Calu3 (cell line): Measurements from ENCODE around the gene MICAL3. TPM values are rescaled to one million over a fixed set of nuclear protein-coding genes. Genes with fewer than 3 reads are reported as not detected.
"Not testable (repeated sequence)": the region's sequence is repeated elsewhere in the genome, so short reads cannot be mapped to it uniquely, and the experiment has no call there.

Experiments used
- BruUV-seq: library from RNA; stranded (reverse); fragments of 400-500 nt; replicated peaks from 2 replicates; lab custom pipeline; 2021; lab: Mats Ljungman, UMichigan
- CTCF ChIA-PET: fragments of 300-600 bp; sonication (Branson Sonifier 250); formaldehyde crosslinking; loops from one replicate; lab custom pipeline; 2022; ENCODE audit warnings: antibody characterized with exemption; lab: Charles Lee
- DNase-seq: peaks from one replicate; pipeline ENCODE4 v3.0.0; 2022
- H3K27ac Mint-ChIP-seq: one replicate; pipeline ENCODE4 v1.8.0; 2022; ENCODE audit warnings: mixed read lengths; ENCODE audit not compliant: unreplicated experiment
- H3K27me3 Mint-ChIP-seq: one replicate; pipeline ENCODE4 v1.8.0; 2022; ENCODE audit warnings: mixed read lengths; ENCODE audit not compliant: unreplicated experiment
- H3K36me3 Mint-ChIP-seq: one replicate; pipeline ENCODE4 v1.8.0; 2022; ENCODE audit warnings: mild to moderate bottlenecking, moderate library complexity, mixed read lengths; ENCODE audit not compliant: insufficient read depth, unreplicated experiment
- H3K4me1 Mint-ChIP-seq: one replicate; pipeline ENCODE4 v1.8.0; 2022; ENCODE audit warnings: mild to moderate bottlenecking, low read depth, mixed read lengths; ENCODE audit not compliant: unreplicated experiment
- H3K4me3 Mint-ChIP-seq: one replicate; pipeline ENCODE4 v1.8.0; 2022; ENCODE audit warnings: mild to moderate bottlenecking, low read depth, moderate library complexity, mixed read lengths; ENCODE audit not compliant: unreplicated experiment
- H3K9me3 Mint-ChIP-seq: one replicate; pipeline ENCODE4 v1.8.0; 2022; ENCODE audit warnings: low read depth, mixed read lengths; ENCODE audit not compliant: unreplicated experiment
- CTCF ChIP-seq: fragments of 200-600 bp; IDR thresholded peaks from one replicate; pipeline ENCODE4 v1.8.0; 2022; ENCODE audit warnings: antibody characterized with exemption; ENCODE audit not compliant: unreplicated experiment
- intact Hi-C: fragments of 100-400 bp; cut with micrococcal nuclease; formaldehyde crosslinking; loops from one replicate; pipeline ENCODE4 v1.10.0; 2022; ENCODE audit not compliant: unreplicated experiment
- total RNA-seq: library from RNA; stranded (reverse); gene quantifications from 2 replicates; pipeline ENCODE4 v1.2.3, GENCODE V29; 2022

MICAL3 gene
- total RNA-seq, 1 experiment from 2014 or later, result 60.6 TPM

DNA sequence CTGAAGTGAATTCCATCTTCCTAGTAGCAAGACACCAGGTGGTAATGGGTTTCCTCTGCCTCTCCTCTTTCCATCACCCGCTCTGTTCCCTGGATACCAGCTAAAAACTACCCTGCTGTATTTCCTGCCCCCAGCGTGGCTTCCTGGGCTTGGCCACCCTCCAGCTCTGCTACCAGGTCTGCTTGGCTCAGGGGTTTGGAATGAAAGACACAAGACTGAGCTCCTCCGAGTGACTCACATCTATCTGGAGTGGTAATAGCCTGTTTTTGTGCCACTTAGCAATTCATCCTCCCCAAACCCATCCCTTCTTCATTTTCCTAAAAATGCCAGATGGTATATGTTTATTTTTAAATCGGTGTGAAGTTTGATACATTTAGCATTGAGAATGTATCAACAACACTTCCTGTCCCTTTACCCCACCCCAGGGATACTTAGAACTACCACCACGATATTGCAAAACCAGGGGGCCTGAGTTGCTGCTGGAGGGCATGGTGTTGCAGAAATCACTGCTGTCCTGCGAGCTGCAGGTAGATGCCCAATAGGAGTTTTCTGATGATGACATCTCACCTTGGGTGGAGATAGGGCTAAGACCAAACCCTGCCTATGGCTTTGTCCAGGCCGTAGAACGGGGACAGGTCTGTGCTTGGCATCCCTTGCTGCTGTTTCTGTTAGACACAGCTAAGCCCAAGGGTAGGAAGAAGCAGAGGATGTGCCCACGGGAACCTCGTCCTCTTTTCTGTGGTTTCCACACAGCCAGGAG is 7.5 kb upstream of the MICAL3 start:
- intact Hi-C loops, result loop anchor here (2.0 to 5.0 kb wide), 2 partner anchors 25 to 45 kb away; partner anchors contain the start of gene PEX26
- Mint-ChIP-seq H3K4me3 (no peak overlapping the region), H3K9me3 (no peaks in the 10 kb centered on the region), H3K27me3 (no peaks in the 10 kb centered on the region), H3K27ac (peak overlapping the region; percentile 41), H3K4me1 (peaks cover 51% of the 10 kb centered on the region), H3K36me3 (peaks cover 5% of the 10 kb centered on the region)
- peak; percentile 87 for DNase-seq
- no TSS peak for BruUV-seq
- no peak for TF ChIP-seq CTCF
- CTCF ChIA-PET, result interaction anchor here (0.6 to 1.8 kb wide), 8 partner anchors 10 to 46 kb away, joined by 3 to 10 read pairs (median 5); partner anchors contain the start of gene PEX26

DNA sequence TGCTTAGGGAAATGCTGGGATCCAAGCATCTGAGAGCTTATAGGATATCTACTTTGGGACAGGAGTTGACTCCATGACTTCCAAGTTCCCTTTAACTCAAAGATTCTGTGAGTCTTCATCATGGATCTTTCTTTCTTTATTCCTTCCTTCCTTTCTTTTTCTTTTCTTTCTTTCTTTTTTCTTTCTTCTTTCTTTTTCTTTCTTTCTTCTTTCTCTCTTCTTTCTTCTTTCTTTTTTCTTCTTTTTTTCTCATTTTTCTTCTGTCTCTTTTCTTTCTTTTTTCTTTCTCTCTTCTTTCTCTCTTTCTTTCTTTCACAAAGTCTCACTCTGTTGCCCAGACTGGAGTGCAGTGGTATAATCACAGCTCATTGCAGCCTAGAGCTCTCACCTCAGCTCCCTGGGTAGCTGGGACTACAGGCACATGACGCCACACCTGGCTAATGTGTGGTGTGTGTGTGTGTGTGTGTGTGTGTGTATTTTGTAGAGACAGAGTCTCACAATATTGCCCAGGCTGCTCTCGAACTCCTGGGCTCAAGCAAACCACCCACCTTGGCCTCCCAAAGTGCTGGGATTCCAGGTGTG is 5.4 kb upstream of the MICAL3 start:
- Mint-ChIP-seq H3K27me3 (no peaks in the 10 kb centered on the region), H3K4me1 (peaks cover 43% of the 10 kb centered on the region), H3K9me3 (no peaks in the 10 kb centered on the region), H3K36me3 (peaks cover 5% of the 10 kb centered on the region), H3K27ac (no peak overlapping the region), H3K4me3 (no peak overlapping the region)
- intact Hi-C loops, result loop anchor here (5.0 kb wide), 1 partner anchor 48 kb away; the partner anchor contains the start of gene PEX26
- CTCF ChIA-PET, result interaction anchor here (0.6 kb wide), 1 partner anchor 31 kb away, joined by 6 read pairs; no protein-coding TSS in a partner anchor
- no TSS peak for BruUV-seq
- no peak for DNase-seq
- TF ChIP-seq CTCF, result no peak

DNA sequence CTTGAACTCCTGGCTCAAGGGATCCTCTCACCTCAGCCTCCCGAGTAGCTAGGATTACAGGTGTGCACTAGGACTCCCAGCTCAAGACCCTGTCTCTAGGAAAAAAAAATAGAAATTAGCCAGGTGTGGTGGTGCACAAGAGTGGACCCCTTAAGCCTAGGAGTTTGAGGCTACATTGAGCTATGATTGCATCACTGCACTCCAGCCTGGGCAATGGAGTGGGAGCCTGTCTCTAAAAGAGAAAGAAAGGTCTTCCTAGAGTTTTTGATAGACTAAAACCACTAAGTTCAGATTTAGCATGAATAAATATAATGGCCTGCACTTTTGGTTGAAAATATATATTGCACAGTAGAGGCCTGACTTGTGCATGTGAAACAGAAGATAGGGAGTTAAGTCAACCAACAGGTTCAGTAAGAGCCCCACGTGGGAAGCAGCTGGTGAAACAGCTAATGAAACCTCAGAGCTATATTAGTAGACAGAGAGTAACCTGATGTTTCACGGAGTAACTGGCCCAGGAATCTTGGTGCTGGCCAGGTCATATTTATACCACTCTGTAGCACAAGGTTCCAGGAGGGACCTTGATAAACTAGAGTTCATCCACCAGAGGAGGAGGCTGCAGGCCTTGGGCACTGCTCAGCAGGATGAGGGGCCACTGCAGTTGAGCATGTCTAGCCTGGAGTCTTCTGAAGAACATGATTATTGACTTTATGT is 4.6 kb upstream of the MICAL3 start:
- H3K4me3 Mint-ChIP-seq, result no peak overlapping the region
- H3K27me3 Mint-ChIP-seq, result no peaks in the 10 kb centered on the region
- H3K27ac Mint-ChIP-seq, result peak overlapping the region; percentile 12
- peaks cover 49% of the 10 kb centered on the region for H3K4me1 Mint-ChIP-seq
- no peak for DNase-seq
- H3K36me3 Mint-ChIP-seq, result peaks cover 9% of the 10 kb centered on the region
- no TSS peak for BruUV-seq
- no peaks in the 10 kb centered on the region for H3K9me3 Mint-ChIP-seq
- CTCF ChIA-PET, result interaction anchor here (0.6 to 1.5 kb wide), 2 partner anchors 47 to 698 kb away, joined by 6 to 8 read pairs; no protein-coding TSS in a partner anchor
- intact Hi-C loops, result no loop called here
- TF ChIP-seq CTCF, result no peak

DNA sequence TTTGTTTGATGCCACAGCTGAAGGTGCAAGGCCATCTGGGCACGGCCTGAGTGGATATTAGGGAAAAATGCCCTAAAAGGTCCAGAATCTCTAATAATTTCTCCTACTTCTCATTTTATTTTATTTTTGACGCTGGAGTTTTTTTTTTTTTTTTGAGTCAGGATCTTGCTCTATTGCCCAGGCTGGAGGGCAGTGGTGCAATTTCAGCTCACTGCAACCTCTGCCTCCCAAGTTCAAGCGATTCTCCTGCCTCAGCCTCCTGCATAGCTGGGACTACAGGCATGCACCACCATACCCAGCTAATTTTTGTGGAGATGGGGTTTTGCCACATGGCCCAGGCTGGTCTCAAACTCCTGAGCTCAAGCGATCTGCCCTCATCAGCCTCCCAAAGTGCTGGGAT is 1.5 kb upstream of the MICAL3 start:
- H3K4me1 Mint-ChIP-seq, result peaks cover 34% of the 10 kb centered on the region
- BruUV-seq, H3K4me3 Mint-ChIP-seq, H3K27me3 Mint-ChIP-seq, DNase-seq, intact Hi-C loops, H3K27ac Mint-ChIP-seq, CTCF ChIA-PET, H3K9me3 Mint-ChIP-seq: not testable (repeated sequence)
- peaks cover 15% of the 10 kb centered on the region for H3K36me3 Mint-ChIP-seq
